IMR-90 (cell line): ENCODE data around the gene ANAPC7. TPM values are rescaled to one million over a fixed set of nuclear protein-coding genes. Genes with fewer than 3 reads are reported as not detected.

Experiments used
- ATAC-seq: fragments of 200-7000 bp; cut with Tn5 transposase; 2 replicates; pipeline ENCODE4 v1.9.1; 2020; ENCODE audit warnings: low read depth, mild to moderate bottlenecking, moderate library complexity
- BruUV-seq: library from RNA; stranded (reverse); fragments of 400-500 nt; replicated peaks from 2 replicates; lab custom pipeline; 2021; lab: Mats Ljungman, UMichigan
- CTCF ChIA-PET: fragments of 300-600 bp; formaldehyde crosslinking; extraction: SDS; loops from one replicate; lab custom pipeline; 2021; ENCODE audit warnings: antibody characterized with exemption; lab: Yijun Ruan, JAX
- POLR2A ChIA-PET: fragments of 300-600 bp; sonication (Branson Sonifier 250); formaldehyde crosslinking; loops from one replicate; lab custom pipeline; 2022; ENCODE audit warnings: antibody characterized with exemption; ENCODE audit not compliant: unreplicated experiment; lab: Charles Lee
- DNase-seq: peaks from one replicate; pipeline ENCODE4 v3.0.0; 2013
- H2AFZ ChIP-seq: replicated peaks from 2 replicates; pipeline ENCODE3; 2013; ENCODE audit warnings: low read length, mild to moderate bottlenecking; ENCODE audit not compliant: poor library complexity
- H2AK5ac ChIP-seq: 2 replicates; pipeline ENCODE4 v1.6.1; 2013; ENCODE audit warnings: low read depth, low read length, inconsistent platforms
- H2AK9ac ChIP-seq: replicated peaks from 2 replicates; pipeline ENCODE3; 2013; ENCODE audit warnings: mild to moderate bottlenecking, low read depth, low read length, moderate library complexity; ENCODE audit not compliant: poor library complexity
- H2BK120ac ChIP-seq: 2 replicates; pipeline ENCODE4 v1.6.1; 2013; ENCODE audit warnings: low read depth, low read length, inconsistent platforms
- H2BK15ac ChIP-seq: 3 replicates; pipeline ENCODE4 v1.6.1; 2013; ENCODE audit warnings: low read depth, low read length, inconsistent platforms
- H2BK20ac ChIP-seq: 2 replicates; pipeline ENCODE4 v1.6.1; 2013; ENCODE audit warnings: low read depth, mild to moderate bottlenecking, inconsistent platforms, low read length, moderate library complexity
- H2BK5ac ChIP-seq: 2 replicates; pipeline ENCODE4 v1.6.1; 2013; ENCODE audit warnings: mild to moderate bottlenecking, low read depth, low read length, inconsistent platforms; ENCODE audit not compliant: poor library complexity, severe bottlenecking
- H3K14ac ChIP-seq: replicated peaks from 2 replicates; pipeline ENCODE4 v1.6.1; 2013; ENCODE audit warnings: low read depth, low read length, inconsistent platforms
- H3K18ac ChIP-seq: 2 replicates; pipeline ENCODE4 v1.6.1; 2013; ENCODE audit warnings: low read depth, low read length, control low read depth
- H3K23ac ChIP-seq: 2 replicates; pipeline ENCODE4 v1.6.1; 2013; ENCODE audit warnings: low read depth, low read length, inconsistent platforms
- H3K27ac ChIP-seq: 2 replicates; pipeline ENCODE4 v1.5.1; 2013; ENCODE audit warnings: mild to moderate bottlenecking, control low read depth, low read length; ENCODE audit not compliant: insufficient read depth
- H3K27me3 ChIP-seq: 2 replicates; pipeline ENCODE4 v1.6.1; 2013; ENCODE audit warnings: low read length; ENCODE audit not compliant: control insufficient read depth, insufficient read depth
- H3K36me3 ChIP-seq: 2 replicates; pipeline ENCODE4 v1.6.1; 2013; ENCODE audit warnings: low read length, mixed read lengths; ENCODE audit not compliant: control insufficient read depth, insufficient read depth
- H3K4ac ChIP-seq: 2 replicates; pipeline ENCODE4 v1.6.1; 2013; ENCODE audit warnings: low read depth, low read length, inconsistent platforms
- H3K4me1 ChIP-seq: 2 replicates; pipeline ENCODE4 v1.6.1; 2013; ENCODE audit warnings: low read length, mixed read lengths; ENCODE audit not compliant: control insufficient read depth, insufficient read depth
- H3K4me2 ChIP-seq: 2 replicates; pipeline ENCODE4 v1.6.1; 2013; ENCODE audit warnings: low read depth, mild to moderate bottlenecking, control low read depth, low read length, moderate library complexity
- H3K4me3 ChIP-seq: 2 replicates; pipeline ENCODE4 v1.5.1; 2013; ENCODE audit warnings: low read depth, mild to moderate bottlenecking, control low read depth, low read length, moderate library complexity; ENCODE audit not compliant: insufficient read depth
- H3K56ac ChIP-seq: 2 replicates; pipeline ENCODE4 v1.6.1; 2013; ENCODE audit warnings: low read length, inconsistent platforms; ENCODE audit not compliant: insufficient read depth; ENCODE audit errors: extremely low read depth
- H3K79me1 ChIP-seq, 2 experiments: 2 replicates each; pipeline ENCODE4 v1.6.1; 2013; ENCODE audit warnings: low read length in 2 of 2, inconsistent platforms in 1 of 2, low read depth in 1 of 2
- H3K9ac ChIP-seq: 2 replicates; pipeline ENCODE4 v1.6.1; 2013; ENCODE audit warnings: low read depth, low read length, control low read depth
- H3K9me1 ChIP-seq: 2 replicates; pipeline ENCODE4 v1.6.1; 2013; ENCODE audit warnings: low read length, inconsistent platforms; ENCODE audit not compliant: insufficient read depth
- H3K9me3 ChIP-seq: 2 replicates; pipeline ENCODE4 v1.6.1; 2013; ENCODE audit warnings: low read length; ENCODE audit not compliant: control insufficient read depth, insufficient read depth
- H4K20me1 ChIP-seq: 2 replicates; pipeline ENCODE4 v1.6.1; 2013; ENCODE audit warnings: low read length, inconsistent platforms; ENCODE audit not compliant: insufficient read depth
- H4K5ac ChIP-seq: 2 replicates; pipeline ENCODE4 v1.6.1; 2013; ENCODE audit warnings: mild to moderate bottlenecking, low read depth, low read length, control low read depth
- H4K8ac ChIP-seq, 2 experiments: 2 replicates each; pipeline ENCODE4 v1.6.1; 2013; ENCODE audit warnings: low read depth in 2 of 2, low read length in 2 of 2, control low read depth in 1 of 2, inconsistent platforms in 1 of 2
- H4K91ac ChIP-seq: 2 replicates; pipeline ENCODE4 v1.6.1; 2013; ENCODE audit warnings: low read depth, low read length, inconsistent platforms; ENCODE audit not compliant: insufficient read depth
- FOS ChIP-seq: fragments of 150-350 bp; IDR thresholded peaks from 2 replicates; pipeline ENCODE4 v1.6.1; 2016; ENCODE audit warnings: low read depth, low read length
- WGBS, 2 experiments: methylation state at CpG; one replicate each; pipeline versions ENCODE4 v1.1.5 to v1.1.7; 2013; ENCODE audit warnings: missing lambda C conversion rate in 2 of 2; ENCODE audit not compliant: insufficient read length in 1 of 2; ENCODE audit errors: extremely low coverage in 2 of 2; 5-methylcytosine and 5-hydroxymethylcytosine counted together
- dilution Hi-C: fragments of 300-500 bp; cut with HindIII; formaldehyde crosslinking; loops from one replicate; pipeline ENCODE4 v1.14.3; 2018; ENCODE audit warnings: low sequenced_read_pairs; ENCODE audit not compliant: unreplicated experiment
- in situ Hi-C: fragments of 300-500 bp; cut with MboI; formaldehyde crosslinking; loops from 3 replicates; pipeline ENCODE4 v1.14.3; 2019; ENCODE audit warnings: low sequenced_read_pairs, inconsistent platforms, mixed read lengths
- intact Hi-C: fragments of 100-400 bp; cut with micrococcal nuclease; formaldehyde crosslinking; loops from 2 replicates; pipeline ENCODE4 v1.10.0; 2022
- polyA plus RNA-seq, 3 experiments: library from polyadenylated mRNA; depleted of rRNA; stranded (reverse); fragments of >200 nt; gene quantifications; 2 replicates each; pipeline ENCODE4 v1.2.3, GENCODE V29; 2012; ENCODE audit warnings: low replicate concordance in 1 of 3
- total RNA-seq: library from RNA; depleted of rRNA; stranded (reverse); fragments of >200 nt; gene quantifications from 2 replicates; pipeline ENCODE4 v1.2.3, GENCODE V29; 2012

ANAPC7 gene
- total and polyA plus RNA-seq, 2 of the 4 experiments (the other 2 are of a cell fraction) = 46.4 to 57.9 TPM

GRCh38 chr12:110373025-110373424 lies 30.5 kb downstream of the ANAPC7 start:
- ChIA-PET CTCF (no interaction called here), POLR2A (interaction anchor here (0.6 kb wide), 1 partner anchor 432 kb away, joined by 5 read pairs; no protein-coding TSS in a partner anchor)
- Histone ChIP-seq H4K8ac (no peak overlapping the region), H3K9ac (no peak overlapping the region), H4K91ac (no peak overlapping the region), H2BK15ac (no peak overlapping the region), H4K20me1 (no peaks in the 10 kb centered on the region; the same call in 1 of the 2 replicates), H3K27ac (no peak overlapping the region), H3K9me3 (no peaks in the 10 kb centered on the region), H3K27me3 (no peaks in the 10 kb centered on the region), H3K4me1 (no peaks in the 10 kb centered on the region), H3K18ac (no peak overlapping the region), H3K4me2 (no peak overlapping the region), H2BK120ac (no peak overlapping the region), H2AK5ac (no peak overlapping the region), H3K4me3 (no peak overlapping the region), H2AFZ (no peak overlapping the region), H3K36me3 (peaks cover 44% of the 10 kb centered on the region), H3K14ac (no peak overlapping the region), H3K9me1 (no peaks in the 10 kb centered on the region; the same call in 1 of the 2 replicates), H4K5ac (no peak overlapping the region), H2AK9ac (no peak overlapping the region), H3K56ac (no peak overlapping the region), H2BK20ac (no peak overlapping the region), H3K79me1 (peaks cover 10 to 13% of the 10 kb centered on the region in 2 experiments), H3K4ac (no peak overlapping the region), H3K23ac (no peak overlapping the region), H2BK5ac (no peak overlapping the region)
- dilution Hi-C loops = no loop called here
- no peak for DNase-seq
- BruUV-seq = no TSS peak
- intact Hi-C loops = no loop called here
- no peak for TF ChIP-seq FOS
- no peak for ATAC-seq
- no CpG with 5 or more reads among the region's 4 CpGs for WGBS, 2 experiments
- in situ Hi-C loops = no loop called here
